Loucy (cell line): Measurements from ENCODE around the gene SORCS2.

Experiments used
- H2AFZ ChIP-seq: fragments of 200-600 bp; sonication (generic); 2 replicates; pipeline ENCODE4 v1.6.0; 2016; ENCODE audit warnings: antibody characterized with exemption, mild to moderate bottlenecking, low read length, moderate library complexity
- H3F3A ChIP-seq: fragments of 200-600 bp; 2 replicates; pipeline ENCODE4 v1.6.0; 2016; ENCODE audit warnings: antibody characterized with exemption, low read depth, mild to moderate bottlenecking
- H3K27me3 ChIP-seq: fragments of 200-600 bp; sonication (generic); 2 replicates; pipeline ENCODE4 v1.6.1; 2014; ENCODE audit warnings: low read length, mild to moderate bottlenecking; ENCODE audit not compliant: insufficient read depth, poor library complexity, severe bottlenecking
- H3K36me3 ChIP-seq: fragments of 200-600 bp; sonication (generic); 2 replicates; pipeline ENCODE4 v1.6.1; 2016; ENCODE audit warnings: low read length; ENCODE audit not compliant: insufficient read depth
- H3K4me1 ChIP-seq: fragments of 200-600 bp; sonication (generic); 2 replicates; pipeline ENCODE4 v1.5.1; 2014; ENCODE audit warnings: low read length, mild to moderate bottlenecking; ENCODE audit not compliant: insufficient read depth, poor library complexity, severe bottlenecking
- H3K4me2 ChIP-seq: fragments of 200-600 bp; sonication (generic); 2 replicates; pipeline ENCODE4 v1.6.0; 2014; ENCODE audit warnings: antibody characterized with exemption, low read length, low read depth, mild to moderate bottlenecking; ENCODE audit not compliant: poor library complexity, severe bottlenecking
- H3K4me3 ChIP-seq: fragments of 200-600 bp; sonication (generic); 2 replicates; pipeline ENCODE4 v1.5.1; 2014; ENCODE audit warnings: low read length, mild to moderate bottlenecking, mixed read lengths; ENCODE audit not compliant: poor library complexity, severe bottlenecking
- H3K79me2 ChIP-seq: fragments of 200-600 bp; sonication (generic); 2 replicates; pipeline ENCODE4 v1.6.1; 2014; ENCODE audit warnings: low read length; ENCODE audit not compliant: insufficient read depth
- H3K9ac ChIP-seq: fragments of 200-600 bp; sonication (generic); 2 replicates; pipeline ENCODE4 v1.6.0; 2014; ENCODE audit warnings: mild to moderate bottlenecking, low read depth, low read length, moderate library complexity; ENCODE audit not compliant: poor library complexity, severe bottlenecking
- H3K9me2 ChIP-seq: fragments of 200-600 bp; sonication (generic); replicated peaks from 2 replicates; pipeline ENCODE4 v1.6.1; 2016; ENCODE audit warnings: low read depth, low read length, mixed read lengths
- H3K9me3 ChIP-seq: fragments of 200-600 bp; sonication (generic); 2 replicates; pipeline ENCODE4 v1.6.1; 2014; ENCODE audit warnings: mild to moderate bottlenecking, antibody characterized with exemption, low read length, low read depth; ENCODE audit not compliant: insufficient read depth
- H4K20me1 ChIP-seq: fragments of 200-600 bp; sonication (generic); 2 replicates; pipeline ENCODE4 v1.6.0; 2014; ENCODE audit warnings: antibody characterized with exemption, low read length, mild to moderate bottlenecking; ENCODE audit not compliant: insufficient read depth, poor library complexity, severe bottlenecking
- CTCF ChIP-seq: fragments of 200-600 bp; sonication (generic); conservative IDR thresholded peaks from 2 replicates; pipeline ENCODE4 v1.5.1; 2014; ENCODE audit warnings: mild to moderate bottlenecking, antibody characterized with exemption, low read length
- EZH2phosphoT487 ChIP-seq: fragments of 200-600 bp; IDR thresholded peaks from 2 replicates; pipeline ENCODE4 v1.6.1; 2018; ENCODE audit warnings: antibody characterized with exemption, mild to moderate bottlenecking, moderate library complexity, borderline replicate concordance

The SORCS2 gene

GRCh38 chr4:7693711-7694110, 501.4 kb downstream of the SORCS2 start:
- H3K9me2 ChIP-seq = no peaks in the 10 kb centered on the region
- no peak overlapping the region for H3K4me3 ChIP-seq
- no peaks in the 10 kb centered on the region for H3K36me3 ChIP-seq
- TF ChIP-seq CTCF = no peak
- TF ChIP-seq EZH2phosphoT487 = no peak
- H2AFZ ChIP-seq = no peak overlapping the region
- H4K20me1 ChIP-seq = no peaks in the 10 kb centered on the region
- no peaks in the 10 kb centered on the region for H3K27me3 ChIP-seq
- H3K79me2 ChIP-seq = no peaks in the 10 kb centered on the region
- no peak overlapping the region for H3K9ac ChIP-seq
- no peak overlapping the region for H3K4me2 ChIP-seq
- no peaks in the 10 kb centered on the region for H3K4me1 ChIP-seq
- no peaks in the 10 kb centered on the region for H3F3A ChIP-seq
- H3K9me3 ChIP-seq = peaks cover 7% of the 10 kb centered on the region; the same call in 1 of the 2 replicates

GRCh38 chr4:7694324-7694723, 502.0 kb downstream of the SORCS2 start:
- Histone ChIP-seq H4K20me1 (no peaks in the 10 kb centered on the region), H3K36me3 (no peaks in the 10 kb centered on the region), H2AFZ (no peak overlapping the region), H3K9ac (no peak overlapping the region), H3K4me2 (no peak overlapping the region), H3K9me2 (no peaks in the 10 kb centered on the region), H3K27me3 (no peaks in the 10 kb centered on the region), H3F3A (no peaks in the 10 kb centered on the region), H3K4me3 (no peak overlapping the region), H3K4me1 (no peaks in the 10 kb centered on the region), H3K9me3 (peaks cover 4% of the 10 kb centered on the region; the same call in 1 of the 2 replicates), H3K79me2 (no peaks in the 10 kb centered on the region)
- TF ChIP-seq CTCF (no peak), EZH2phosphoT487 (no peak)

- Histone ChIP-seq H3F3A (no peaks in the 10 kb centered on the region), H4K20me1 (no peaks in the 10 kb centered on the region), H3K4me2 (no peak overlapping the region), H2AFZ (no peak overlapping the region), H3K9me2 (no peaks in the 10 kb centered on the region), H3K9me3 (peaks cover 8% of the 10 kb centered on the region; the same call in 1 of the 2 replicates), H3K79me2 (no peaks in the 10 kb centered on the region), H3K4me3 (no peak overlapping the region), H3K9ac (no peak overlapping the region), H3K27me3 (no peaks in the 10 kb centered on the region), H3K36me3 (no peaks in the 10 kb centered on the region), H3K4me1 (no peaks in the 10 kb centered on the region)
- TF ChIP-seq EZH2phosphoT487 (no peak), CTCF (no peak)
These were observed 505.0 kb downstream of the SORCS2 start for GRCh38 chr4:7697343-7697742.
